ENCODE results near the gene CCND2. TPM values are rescaled to one million over a fixed set of nuclear protein-coding genes. Genes with fewer than 3 reads are reported as not detected.

CCND2 gene
- total and polyA plus RNA-seq, 9 of the 15 experiments (the other 6 are each of a cell fraction or from before 2014, with no cell fraction given) = 13.6 to 99.3 (median 39.6) TPM

- no peak for FAIRE-seq
- H3K27me3 ChIP-seq (ENCODE audit: control insufficient read depth in 2 of 2, insufficient read depth in 2 of 2, low read length in 2 of 2) = peaks cover 9 to 13% of the 10 kb centered on the region in 2 experiments; a peak in 4 of 5 replicates
Observed at GRCh38 chr12:4257442-4257841, 16.1 kb upstream of the CCND2 start.

More at GRCh38 chr12:4257442-4257841, 16.1 kb upstream of the CCND2 start:
- CTCF ChIA-PET (ENCODE audit: low intra/inter-chr PET ratio) = no interaction called here
- Histone ChIP-seq H3K9ac (ENCODE audit: insufficient read depth in 1 of 2, low read depth in 2 of 2, low read length in 2 of 2) (no peak overlapping the region), H4K20me1 (replicated peaks; ENCODE audit: control insufficient read depth, insufficient read depth, low read length) (no peaks in the 10 kb centered on the region), H3K36me3 (ENCODE audit: control insufficient read depth, insufficient read depth, low read length) (no peaks in the 10 kb centered on the region), H3K9me3 (replicated peaks; ENCODE audit: control insufficient read depth, insufficient read depth, low read depth, low read length) (no peaks in the 10 kb centered on the region; the same call in 1 of the 2 replicates), H2AFZ (ENCODE audit: low read depth, low read length) (no peak overlapping the region), H3K79me2 (ENCODE audit: control insufficient read depth, insufficient read depth, low read length) (no peaks in the 10 kb centered on the region), H3K4me1 (replicated peaks in 1 of 2; ENCODE audit: control insufficient read depth in 2 of 2, insufficient read depth in 2 of 2, low read length in 2 of 2) (no peaks in the 10 kb centered on the region), H3K27ac (ENCODE audit: extremely low read depth, low read depth, low read length) (no peak overlapping the region), H3K9me1 (ENCODE audit: control insufficient read depth, insufficient read depth, low read length) (no peaks in the 10 kb centered on the region), H3K4me3 (no peak overlapping the region), H3K4me2 (ENCODE audit: insufficient read depth, low read length) (no peak overlapping the region)
- intact Hi-C loops (cut with micrococcal nuclease) = no loop called here
- no TSS peak for BruUV-seq (replicated peaks)
- no peak for TF ChIP-seq NFE2L1 (tag; IDR thresholded peaks at IDR 0.05; ENCODE audit: borderline replicate concordance, low read depth)
- TF ChIP-seq ATF6 (CRISPR knock-in tag; IDR thresholded peaks at IDR 0.05) = no peak
- TF ChIP-seq E2F3 (CRISPR knock-in tag; IDR thresholded peaks at IDR 0.05) = no peak
- TF ChIP-seq ZNF699 (CRISPR knock-in tag; IDR thresholded peaks at IDR 0.05; ENCODE audit: insufficient replicate concordance) = no peak
- no peak for TF ChIP-seq HDAC2 (IDR thresholded peaks at IDR 0.05)
- TF ChIP-seq, protein P1, sequence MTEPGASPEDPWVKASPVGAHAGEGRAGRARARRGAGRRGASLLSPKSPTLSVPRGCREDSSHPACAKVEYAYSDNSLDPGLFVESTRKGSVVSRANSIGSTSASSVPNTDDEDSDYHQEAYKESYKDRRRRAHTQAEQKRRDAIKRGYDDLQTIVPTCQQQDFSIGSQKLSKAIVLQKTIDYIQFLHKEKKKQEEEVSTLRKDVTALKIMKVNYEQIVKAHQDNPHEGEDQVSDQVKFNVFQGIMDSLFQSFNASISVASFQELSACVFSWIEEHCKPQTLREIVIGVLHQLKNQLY (CRISPR knock-in tag; conservative IDR thresholded peaks at IDR 0.05) = no peak
- no peak for TF ChIP-seq ZNF764 (CRISPR knock-in tag; IDR thresholded peaks at IDR 0.05; ENCODE audit: low read depth)
- TF ChIP-seq CREB3 (tag; conservative IDR thresholded peaks at IDR 0.05; ENCODE audit: low read depth) = no peak
- DNase-seq (ENCODE audit: extremely low read depth in 1 of 4, low spot score in 3 of 4) (no peak), ATAC-seq (no peak)
- in situ Hi-C loops (cut with MboI) = no loop called here
- POLR2A ChIA-PET = interaction anchor here (0.9 to 1.4 kb wide), 2 partner anchors 45 to 628 kb away, joined by 3 read pairs; no protein-coding TSS in a partner anchor

All from K562 (cell line).